CD4-positive, alpha-beta T cell treated with Interleukin-12 subunit alpha and Interleukin-12 subunit beta, for 1 hour (primary cell): Measurements from ENCODE around the gene AGER.
"Not testable (repeated sequence)": the region's sequence is repeated elsewhere in the genome, so short reads cannot be mapped to it uniquely, and the experiment has no call there.

Experiments used
- DNase-seq: peaks from one replicate; pipeline ENCODE4 v3.0.0-alpha.2; 2020

The AGER gene

GRCh38 chr6:32198345-32198696 is 14.3 kb upstream of the AGER start:
- DNase-seq = no peak

DNA sequence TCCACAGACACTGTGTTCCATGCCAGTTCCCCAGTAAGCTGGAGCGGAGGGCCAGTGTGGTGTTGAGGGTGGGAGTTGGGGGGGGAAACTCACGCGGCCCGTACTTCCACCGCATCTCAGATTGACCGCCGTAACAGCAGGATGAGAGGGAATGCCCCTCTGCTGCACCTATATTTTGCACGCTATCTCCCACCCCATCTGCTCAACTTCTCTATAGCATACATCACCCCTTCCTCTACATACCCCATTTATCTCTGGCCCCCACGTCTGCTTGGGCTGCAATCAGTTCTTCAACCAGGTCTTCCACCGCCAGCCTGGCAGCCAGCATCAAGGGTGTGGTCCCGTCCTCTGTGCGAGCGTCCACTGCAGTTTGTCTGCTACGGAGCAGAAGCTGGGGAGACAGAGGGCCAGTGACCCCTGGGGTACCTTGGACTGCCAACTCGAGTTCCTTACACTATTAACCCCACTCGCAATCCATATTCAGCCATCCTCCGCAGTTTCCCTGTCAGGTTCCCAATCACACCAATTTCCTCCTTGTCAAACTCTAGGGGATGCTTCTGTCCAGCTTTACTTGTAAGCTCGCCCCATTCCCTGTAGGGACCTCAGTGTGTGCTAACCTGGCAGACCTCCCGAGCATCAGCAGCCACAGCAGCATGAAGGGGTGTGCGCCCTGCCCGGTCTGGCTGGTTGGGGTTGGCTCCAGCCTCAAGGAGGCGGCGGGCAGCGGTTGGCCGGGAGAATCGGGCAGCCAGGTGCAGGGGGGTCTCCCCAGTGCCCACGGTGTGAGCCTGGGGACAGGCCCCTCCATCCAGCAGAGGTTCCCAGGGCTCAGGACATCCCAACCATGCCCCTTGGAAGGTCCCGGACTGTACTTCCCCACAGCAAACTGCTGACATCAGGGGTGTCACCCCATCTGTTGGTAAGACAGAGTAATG is 12.9 kb upstream of the AGER start:
- no peak for DNase-seq

DNA sequence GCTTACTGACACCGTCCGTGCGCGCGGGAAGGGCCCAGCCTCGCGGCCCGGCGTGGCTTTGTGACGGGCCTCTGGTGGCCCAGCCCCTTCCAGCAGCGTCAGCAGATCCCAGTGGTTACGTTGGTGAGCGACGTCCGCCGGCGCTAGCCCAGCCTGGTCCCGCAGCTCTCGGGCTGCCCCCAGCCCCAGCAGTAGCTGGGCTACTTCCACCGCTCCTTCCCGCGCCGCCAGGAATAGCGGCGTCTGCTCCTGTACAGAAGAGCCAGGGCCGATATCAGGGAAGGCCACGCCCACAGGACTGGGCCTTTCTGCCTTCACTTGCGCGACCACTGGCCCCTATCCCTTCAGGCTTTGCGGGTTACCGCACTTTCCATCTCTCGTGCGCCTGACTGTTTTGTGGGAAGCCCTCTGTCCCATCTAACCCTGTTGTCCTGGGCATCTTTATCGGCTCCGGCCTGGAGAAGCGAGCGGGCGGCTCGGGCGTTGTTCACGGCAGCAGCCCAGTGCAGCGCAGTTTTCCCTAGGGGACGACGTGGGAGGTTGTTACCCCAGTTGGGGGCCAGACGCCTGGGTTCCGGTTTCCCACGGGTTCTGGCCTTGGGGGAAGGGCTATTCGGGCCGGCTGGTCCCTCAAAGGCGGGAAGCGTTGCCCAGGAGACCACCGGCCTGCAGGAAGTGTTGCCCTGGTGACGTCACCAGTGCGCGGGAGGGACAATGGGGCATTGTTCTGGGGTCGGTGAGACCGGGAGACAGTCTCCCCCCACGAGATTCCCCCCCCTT is 12.0 kb upstream of the AGER start:
- peak; percentile 74 for DNase-seq

- DNase-seq = peak; percentile 100
Observed at GRCh38 chr6:32195652-32195901, 11.5 kb upstream of the AGER start.

- DNase-seq = peak; percentile 52
Observed at GRCh38 chr6:32194825-32195651, 11.0 kb upstream of the AGER start.

DNA sequence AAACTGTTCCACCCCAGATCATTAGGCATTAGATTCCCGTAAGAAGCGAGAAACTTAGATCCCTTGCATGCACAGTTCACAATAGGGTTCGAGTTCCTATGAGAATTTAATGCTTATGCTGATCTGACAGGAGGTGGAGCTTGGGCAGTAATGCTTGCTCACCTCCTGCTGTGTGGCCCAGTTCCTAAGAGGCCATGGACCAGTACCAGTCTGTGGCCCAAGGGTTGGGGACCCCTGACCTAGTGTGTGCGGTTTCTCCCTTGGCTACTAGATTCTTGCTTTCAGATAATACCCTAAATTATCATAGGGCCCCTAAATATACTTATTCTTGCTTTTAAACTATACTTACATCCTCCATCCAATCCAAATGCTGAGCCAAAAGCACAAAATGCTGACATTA is 10.3 kb upstream of the AGER start:
- DNase-seq = no peak

GRCh38 chr6:32193096-32193495 is 9.0 kb upstream of the AGER start:
- not testable (repeated sequence) for DNase-seq

DNA sequence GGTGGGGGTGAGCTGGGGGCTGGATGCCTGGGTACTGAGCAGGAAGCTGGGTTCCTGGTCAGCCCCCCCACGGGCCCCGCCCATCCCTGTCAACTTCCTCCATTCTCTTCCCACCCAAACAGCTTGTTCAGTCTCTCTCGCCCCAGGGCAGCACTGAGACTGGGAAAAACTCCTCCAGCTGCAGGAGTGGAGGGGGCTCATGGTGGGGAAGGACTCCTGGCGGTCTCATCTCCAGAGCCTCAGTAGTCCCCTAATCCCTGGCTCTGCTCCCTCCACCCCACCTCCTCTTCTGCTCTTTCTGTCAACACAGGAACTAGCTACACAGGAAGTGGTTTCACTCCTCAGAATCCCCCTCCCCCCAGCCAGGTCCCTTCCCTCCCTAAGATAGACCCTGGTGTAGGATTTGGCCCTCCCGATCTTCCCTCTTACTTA is 8.6 kb upstream of the AGER start, which contains the start of gene GPSM3:
GPSM3 (minus strand) TSS at position 36 of the 432 bp plus-strand sequence. CDS start 130 bp downstream, outside the sequence.
- DNase-seq = peak; percentile 66

DNA sequence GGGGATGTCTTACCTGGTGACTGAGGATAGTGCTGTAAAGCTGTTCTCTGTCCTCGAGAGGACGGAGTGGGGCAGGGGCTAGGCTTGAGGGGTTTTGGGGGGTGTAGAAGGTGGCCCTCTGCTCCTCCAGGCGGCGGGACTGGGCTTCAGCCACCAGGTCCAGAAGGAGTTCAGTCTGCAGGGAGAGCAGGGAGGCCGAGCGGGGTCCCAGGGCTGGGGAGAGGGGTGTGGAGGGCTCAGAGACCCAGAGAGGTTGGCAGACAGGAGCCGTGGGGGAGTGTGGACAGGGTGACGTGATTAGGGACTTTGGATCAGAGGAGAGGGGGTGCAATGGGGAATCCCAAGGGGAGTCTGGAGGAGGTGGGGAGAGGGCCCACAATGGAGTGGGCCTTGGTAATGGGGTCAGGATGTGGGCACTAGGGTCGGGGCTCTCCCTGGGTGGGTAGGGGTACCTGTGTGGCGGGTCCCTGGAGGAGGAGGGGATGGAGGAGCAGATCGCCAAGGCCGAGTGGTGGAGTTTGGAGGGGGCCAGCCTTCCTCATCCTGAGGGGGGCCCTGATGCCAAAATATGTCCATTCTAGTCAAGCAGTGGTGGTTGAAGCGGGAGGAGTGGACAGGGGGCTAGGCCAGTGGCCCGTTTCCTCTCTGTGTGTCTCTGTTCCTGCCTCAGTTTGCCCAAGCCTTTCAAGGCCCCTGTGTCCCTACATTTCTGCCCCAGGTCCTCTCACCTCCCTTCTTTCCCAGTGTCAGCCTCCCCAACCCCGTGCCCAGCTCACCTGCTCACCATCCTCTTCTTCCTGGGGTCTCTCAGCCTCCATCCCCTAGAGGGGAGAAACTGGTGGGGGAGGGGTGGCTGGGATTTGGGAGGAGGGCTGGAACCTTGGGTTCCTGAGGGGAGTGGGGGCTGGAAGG is 7.9 kb upstream of the AGER start:
- DNase-seq = peak; percentile 63

GRCh38 chr6:32190911-32191677 is 7.0 kb upstream of the AGER start:
- DNase-seq = no peak

- DNase-seq = peak; percentile 93
Observed at GRCh38 chr6:32190054-32190851, 6.2 kb upstream of the AGER start, which contains the start of gene PBX2. TSS of gene PBX2 (minus strand) at chr6:32190202. CDS start at chr6:32189915, 287 bp downstream.

DNA sequence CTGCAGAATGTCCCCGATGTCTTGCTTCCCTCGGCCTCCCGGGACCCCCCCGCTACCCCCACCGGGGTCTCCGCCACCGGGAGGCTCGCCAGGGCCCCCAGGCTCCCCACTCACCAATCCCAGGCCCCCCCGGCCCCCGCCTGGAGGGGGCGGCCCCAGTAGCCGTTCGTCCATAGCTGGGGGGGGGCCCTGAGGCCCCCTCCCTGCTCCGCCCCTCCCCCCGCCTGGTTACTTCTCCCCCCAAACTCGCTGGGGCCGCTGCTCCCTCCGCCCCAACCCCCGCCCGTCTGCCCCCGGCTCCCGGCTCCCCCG is 5.6 kb upstream of the AGER start:
- no peak for DNase-seq

- no peak for DNase-seq
Observed at GRCh38 chr6:32189069-32189741, 5.2 kb upstream of the AGER start.

DNA sequence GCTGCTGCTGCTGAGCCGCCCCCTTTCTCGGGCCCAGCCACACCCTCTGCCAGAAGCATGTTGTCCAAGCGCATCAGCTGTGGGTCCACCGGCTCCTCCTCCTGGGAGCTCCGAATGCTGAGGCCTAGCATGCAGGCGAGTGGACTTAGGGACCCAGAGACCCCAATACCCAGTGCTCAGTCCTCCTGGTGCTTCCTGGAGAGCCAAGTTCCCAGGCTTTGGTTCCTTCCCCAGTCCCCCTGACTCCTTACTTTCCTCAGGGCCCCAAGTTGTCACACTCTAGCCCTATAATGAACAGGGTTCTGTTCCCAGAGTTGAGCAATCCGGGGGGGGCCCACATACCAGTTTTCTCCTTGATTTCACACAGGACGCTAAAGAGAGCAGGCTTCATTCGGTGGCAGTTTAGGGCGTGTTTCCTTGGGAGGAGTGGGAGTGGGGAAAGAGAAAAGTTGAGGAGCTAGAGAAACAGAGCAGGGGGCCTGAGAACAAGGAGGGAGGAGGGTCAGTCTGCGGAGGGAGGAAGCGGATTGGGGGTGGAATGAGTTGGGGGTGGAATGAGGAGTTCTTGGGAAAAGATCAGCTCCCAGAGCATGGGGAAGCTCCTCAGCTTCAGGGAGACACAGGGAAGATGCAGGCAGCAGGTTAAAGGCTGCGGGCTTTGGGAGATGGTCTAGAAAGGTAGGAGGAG is 4.5 kb upstream of the AGER start:
- DNase-seq = no peak

- not testable (repeated sequence) for DNase-seq
Observed at GRCh38 chr6:32187725-32188380, 3.8 kb upstream of the AGER start.

DNA sequence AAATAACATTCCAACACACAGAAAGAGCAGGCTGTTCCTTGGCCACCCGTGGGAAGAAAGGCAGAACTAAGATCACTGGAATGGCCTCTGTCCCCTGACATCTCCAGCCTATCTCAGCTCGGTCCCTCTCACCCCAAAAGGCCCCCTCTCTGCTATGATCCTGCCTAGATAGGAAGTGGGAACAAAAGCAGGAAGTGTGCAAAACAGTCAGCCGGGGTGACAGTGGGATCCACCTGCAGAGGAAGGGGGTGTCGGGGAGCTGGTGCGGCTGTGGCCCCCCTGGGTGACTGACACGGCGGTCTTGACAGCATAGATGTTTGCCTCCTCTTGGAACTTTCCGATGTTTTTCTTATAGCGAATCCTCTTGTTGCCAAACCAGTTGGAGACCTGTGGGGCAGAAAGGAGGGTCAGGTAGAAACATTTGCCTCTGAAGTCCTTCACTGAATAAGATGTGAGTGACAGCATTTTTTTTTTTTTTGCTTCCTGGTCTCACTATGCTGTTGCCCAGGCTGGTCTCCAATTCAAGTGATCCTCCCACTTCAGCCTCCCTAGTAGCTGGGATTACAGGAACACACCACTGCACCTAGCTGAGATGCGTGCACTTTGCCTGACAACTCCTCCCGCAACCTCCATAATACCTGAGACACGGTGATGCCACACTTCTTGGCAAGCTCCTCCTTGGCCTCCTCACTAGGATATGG is 3.1 kb upstream of the AGER start:
- DNase-seq = no peak

GRCh38 chr6:32186151-32186840 is 2.2 kb upstream of the AGER start:
- DNase-seq = not testable (repeated sequence)
